ENCODE data around the gene AKR1B1.
"Not testable (repeated sequence)": the region's sequence is repeated elsewhere in the genome, so short reads cannot be mapped to it uniquely, and the experiment has no call there.

Gene AKR1B1
- total RNA-seq: 31.6 to 78.1 (median 53.9) reads per million in 9 experiments

DNA sequence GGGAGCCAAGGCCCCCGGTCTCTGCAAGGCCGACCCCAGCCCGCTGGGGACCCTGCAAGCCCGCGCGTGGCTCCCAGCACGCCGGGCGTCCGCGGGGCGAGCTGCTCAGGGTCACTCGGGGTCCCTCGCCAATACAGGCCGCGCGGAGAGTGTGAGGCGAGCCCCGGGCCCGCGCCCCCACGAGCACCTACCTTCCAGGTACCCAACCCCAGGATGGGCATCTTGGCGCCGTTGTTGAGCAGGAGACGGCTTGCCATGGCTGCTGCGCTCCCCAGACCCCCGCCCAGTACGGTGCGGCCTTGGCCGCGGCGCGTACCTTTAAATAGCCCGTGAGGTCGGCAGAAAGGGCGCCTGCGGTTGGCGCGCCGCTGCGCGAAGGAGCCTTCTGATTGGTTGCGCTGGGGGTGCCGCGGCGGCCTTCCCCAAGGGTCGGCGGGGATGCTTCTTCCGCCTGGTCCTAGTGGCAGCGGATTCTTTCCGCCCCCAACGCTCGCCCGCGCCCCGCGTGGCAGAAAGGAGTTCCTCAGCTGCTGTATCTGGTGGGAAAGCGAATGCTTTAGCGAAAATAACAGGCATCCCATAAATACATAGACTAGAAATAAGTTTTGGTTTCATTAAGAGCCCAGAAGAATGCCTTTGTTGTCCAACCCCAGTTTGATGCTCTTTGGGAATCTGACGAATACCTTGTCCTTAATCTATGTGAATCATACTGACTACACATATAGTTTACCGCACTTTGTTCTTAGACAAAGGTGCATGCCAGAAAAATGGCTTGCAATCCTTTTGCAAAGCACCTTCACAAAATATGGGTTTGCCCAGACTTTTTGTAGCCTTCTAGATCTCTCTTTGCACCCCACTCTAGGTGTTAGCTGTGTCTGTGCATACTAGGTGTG, at the start of gene AKR1B1:
Gene AKR1B1 (minus strand): TSS at position 295 of the 893 bp plus-strand sequence. CDS start 38 bp downstream, at position 257.
- peaks cover 35 to 39% of the 10 kb centered on the region in 2 donors for H3K4me1 Mint-ChIP-seq (ENCODE audit: low read depth in 2 of 2)
- ATAC-seq (replicated peaks): peak; percentile 91
- peak within 1 kb of the TSS; percentile 75 to 89 for H3K4me3 Mint-ChIP-seq
- H3K27me3 Mint-ChIP-seq: no peaks in the 10 kb centered on the region
- DNase-seq: peak; percentile 85 to 88 (median 88)
- peaks cover 1 to 2% of the 10 kb centered on the region in 2 donors for H3K9me3 Mint-ChIP-seq
- H3K36me3 Mint-ChIP-seq (ENCODE audit: insufficient read depth): peaks cover 21% of the 10 kb centered on the region
- peak within 1 kb of the TSS; percentile 90 to 92 for H3K27ac Mint-ChIP-seq

DNA sequence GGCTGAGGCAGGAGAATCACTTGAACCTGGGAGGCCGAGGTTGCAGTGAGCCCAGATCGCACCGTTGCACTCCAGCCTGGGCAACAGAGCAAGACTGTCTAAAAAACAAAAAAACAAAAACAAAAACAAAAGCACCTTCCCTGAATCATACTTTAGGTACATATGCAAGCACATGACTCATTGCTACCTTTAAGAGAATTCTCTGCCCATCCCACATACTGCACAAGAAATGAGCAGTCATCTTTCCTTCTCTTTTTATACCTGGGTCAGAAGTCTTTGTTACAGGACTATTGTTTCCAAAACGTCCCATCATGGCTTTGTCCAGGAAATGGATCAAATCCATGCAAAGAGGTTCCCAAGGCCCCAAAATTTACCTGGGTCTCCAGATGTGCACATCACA, 47.0 kb upstream of the AKR1B1 start:
- DNase-seq (no peak), ATAC-seq (replicated peaks) (no peak)
- Mint-ChIP-seq H3K4me3 (no peak overlapping the region), H3K27ac (no peak overlapping the region), H3K27me3 (peaks cover 0 to 26% of the 10 kb centered on the region in 2 donors), H3K4me1 (ENCODE audit: low read depth in 2 of 2) (no peaks in the 10 kb centered on the region), H3K36me3 (ENCODE audit: insufficient read depth) (no peaks in the 10 kb centered on the region), H3K9me3 (no peaks in the 10 kb centered on the region)

DNA sequence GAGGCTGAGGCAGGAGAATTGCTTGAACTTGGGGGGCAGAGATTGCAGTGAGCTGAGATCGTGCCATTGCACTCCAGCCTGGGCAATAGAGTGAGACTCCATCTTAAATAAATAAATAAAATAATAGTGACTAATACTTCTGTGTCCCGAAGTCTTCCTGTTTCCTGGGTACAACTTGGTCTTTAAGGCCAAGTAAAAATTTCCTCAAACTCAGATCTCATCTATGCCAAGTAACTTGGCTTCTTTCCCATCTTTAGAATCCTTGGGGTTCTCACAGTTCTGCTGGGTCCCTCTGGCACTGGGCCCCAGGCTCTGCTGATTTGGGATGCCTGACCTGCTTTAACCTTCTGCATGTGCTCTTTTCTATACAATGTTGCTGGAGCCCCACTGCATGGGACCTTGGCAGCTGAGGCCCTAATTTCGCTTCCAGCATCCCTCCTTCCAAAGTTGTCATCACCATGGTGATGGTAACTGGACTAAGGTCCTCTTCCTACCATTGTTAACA, 45.8 kb upstream of the AKR1B1 start:
- Mint-ChIP-seq H3K27me3 (peaks cover 5 to 27% of the 10 kb centered on the region in 2 donors), H3K9me3 (no peaks in the 10 kb centered on the region), H3K36me3 (ENCODE audit: insufficient read depth) (no peaks in the 10 kb centered on the region), H3K4me1 (ENCODE audit: low read depth in 2 of 2) (no peaks in the 10 kb centered on the region), H3K4me3 (no peak overlapping the region), H3K27ac (no peak overlapping the region)
- ATAC-seq (replicated peaks) (no peak), DNase-seq (no peak)

DNA sequence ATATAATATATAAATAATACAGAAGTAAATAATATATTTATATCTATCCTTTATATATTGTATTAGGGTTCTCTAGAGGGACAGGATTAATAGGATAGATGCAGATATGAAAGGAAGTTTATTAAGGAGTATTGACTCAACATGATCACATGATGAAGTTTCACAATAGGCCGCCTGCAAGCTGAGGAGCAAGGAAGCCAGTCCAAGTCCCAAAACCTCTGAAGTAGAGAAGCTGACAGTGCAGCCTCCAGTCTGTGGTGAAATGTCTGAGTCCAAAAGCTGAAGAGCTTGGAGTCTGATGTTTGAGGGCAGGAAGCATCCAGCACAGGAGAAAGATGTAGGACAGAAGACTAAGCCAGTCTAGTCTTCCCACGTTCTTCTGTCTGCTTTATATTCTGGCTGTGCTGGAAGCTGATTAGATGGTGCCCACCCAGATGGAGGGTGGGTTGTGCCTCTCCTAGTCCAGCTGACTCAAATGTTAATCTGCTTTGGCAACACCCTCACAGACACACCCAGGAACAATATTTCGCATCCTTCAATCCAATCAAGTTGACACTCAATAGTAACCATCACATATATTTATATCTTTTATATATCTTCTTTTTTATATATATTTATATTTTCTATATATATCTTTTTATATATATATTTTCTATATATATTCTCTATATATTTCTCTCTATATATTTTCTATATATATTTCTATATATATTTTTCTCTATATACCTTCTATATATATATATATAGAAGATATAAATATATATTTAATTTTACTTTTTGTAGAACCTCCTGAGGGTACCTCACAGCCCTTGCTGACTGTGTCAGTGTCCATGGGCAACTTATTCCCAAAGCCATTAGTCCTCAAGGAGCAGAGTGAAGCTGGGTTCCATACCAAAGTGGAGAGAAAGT, 43.8 kb upstream of the AKR1B1 start:
- no peaks in the 10 kb centered on the region for H3K36me3 Mint-ChIP-seq (ENCODE audit: insufficient read depth)
- DNase-seq (no peak), ATAC-seq (replicated peaks) (no peak)
- H3K9me3 Mint-ChIP-seq: no peaks in the 10 kb centered on the region
- peaks cover 5 to 36% of the 10 kb centered on the region in 2 donors for H3K27me3 Mint-ChIP-seq
- H3K4me1 Mint-ChIP-seq (ENCODE audit: low read depth in 2 of 2): no peaks in the 10 kb centered on the region
- no peak overlapping the region for H3K27ac Mint-ChIP-seq
- H3K4me3 Mint-ChIP-seq: no peak overlapping the region

DNA sequence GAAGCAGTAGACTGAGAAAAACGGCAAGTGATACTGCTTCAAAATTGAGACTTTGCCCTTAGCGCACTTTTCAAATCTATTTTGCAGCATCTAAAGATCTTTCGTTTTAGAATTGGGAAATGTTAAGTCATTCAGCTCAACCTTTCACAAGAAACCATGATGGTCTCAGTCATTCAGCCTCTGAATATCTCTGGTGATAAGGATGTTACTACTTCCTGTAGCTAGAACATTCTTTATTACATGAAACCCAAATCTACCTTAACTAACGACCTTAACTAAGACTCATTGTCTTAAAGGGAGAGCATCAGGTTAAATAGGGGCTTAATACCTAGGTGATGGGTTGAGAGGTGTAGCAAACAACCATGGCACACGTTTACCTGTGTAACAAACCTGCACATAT, 42.1 kb upstream of the AKR1B1 start:
- no peak overlapping the region for H3K27ac Mint-ChIP-seq
- H3K4me1 Mint-ChIP-seq (ENCODE audit: low read depth in 2 of 2): no peaks in the 10 kb centered on the region
- H3K9me3 Mint-ChIP-seq: no peaks in the 10 kb centered on the region
- ATAC-seq (replicated peaks): no peak
- peaks cover 5 to 39% of the 10 kb centered on the region in 2 donors for H3K27me3 Mint-ChIP-seq
- no peak overlapping the region for H3K4me3 Mint-ChIP-seq
- DNase-seq: no peak
- no peaks in the 10 kb centered on the region for H3K36me3 Mint-ChIP-seq (ENCODE audit: insufficient read depth)

DNA sequence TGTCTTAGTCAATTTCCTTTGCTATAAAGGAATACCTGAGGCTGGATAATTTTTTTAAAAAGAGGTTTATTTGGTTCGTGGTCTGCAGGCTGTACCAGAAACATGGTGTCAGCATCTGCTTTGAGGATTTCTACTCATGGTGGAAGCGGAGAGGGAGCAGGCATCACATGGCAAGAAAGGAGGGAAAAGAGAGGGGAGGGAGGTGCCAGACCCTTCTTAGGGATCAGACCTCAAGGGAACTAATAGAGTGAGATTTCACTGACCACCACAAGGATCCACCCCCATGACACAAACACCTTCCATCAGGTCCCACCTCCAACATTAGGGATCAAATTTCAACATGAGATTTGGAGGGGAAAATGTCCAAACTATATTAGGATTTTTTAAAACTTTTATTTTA, 41.5 kb upstream of the AKR1B1 start:
- H3K4me1 Mint-ChIP-seq (ENCODE audit: low read depth in 2 of 2): no peaks in the 10 kb centered on the region
- no peak for ATAC-seq (replicated peaks)
- no peak overlapping the region for H3K27ac Mint-ChIP-seq
- H3K4me3 Mint-ChIP-seq: no peak overlapping the region
- no peak for DNase-seq
- peaks cover 5 to 39% of the 10 kb centered on the region in 2 donors for H3K27me3 Mint-ChIP-seq
- no peaks in the 10 kb centered on the region for H3K36me3 Mint-ChIP-seq (ENCODE audit: insufficient read depth)
- no peaks in the 10 kb centered on the region for H3K9me3 Mint-ChIP-seq

DNA sequence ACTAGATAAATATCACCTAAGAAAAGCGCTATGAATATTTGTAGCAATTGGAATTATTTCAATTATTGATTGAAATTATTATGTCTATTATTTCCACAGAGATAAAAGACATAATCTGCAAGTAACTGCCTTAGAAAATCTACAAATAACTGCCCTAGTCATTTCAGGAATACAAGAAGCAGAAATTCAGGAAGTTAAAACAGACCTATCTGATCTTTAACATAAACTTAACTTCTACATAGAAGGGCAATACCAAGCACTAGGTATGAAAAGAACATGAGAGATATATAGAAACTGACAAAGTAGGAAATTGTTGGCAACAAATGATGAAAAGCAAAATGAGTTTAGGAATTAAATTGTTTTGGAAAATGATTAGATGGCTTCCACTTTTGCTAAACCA, 36.6 kb upstream of the AKR1B1 start:
- no peaks in the 10 kb centered on the region for H3K9me3 Mint-ChIP-seq
- H3K36me3 Mint-ChIP-seq (ENCODE audit: insufficient read depth): peaks cover 2% of the 10 kb centered on the region
- ATAC-seq (replicated peaks) (no peak), DNase-seq (no peak)
- H3K27me3 Mint-ChIP-seq: peaks cover 34 to 56% of the 10 kb centered on the region in 2 donors
- H3K4me3 Mint-ChIP-seq: no peak overlapping the region
- H3K27ac Mint-ChIP-seq: no peak overlapping the region
- H3K4me1 Mint-ChIP-seq (ENCODE audit: low read depth in 2 of 2): no peaks in the 10 kb centered on the region

DNA sequence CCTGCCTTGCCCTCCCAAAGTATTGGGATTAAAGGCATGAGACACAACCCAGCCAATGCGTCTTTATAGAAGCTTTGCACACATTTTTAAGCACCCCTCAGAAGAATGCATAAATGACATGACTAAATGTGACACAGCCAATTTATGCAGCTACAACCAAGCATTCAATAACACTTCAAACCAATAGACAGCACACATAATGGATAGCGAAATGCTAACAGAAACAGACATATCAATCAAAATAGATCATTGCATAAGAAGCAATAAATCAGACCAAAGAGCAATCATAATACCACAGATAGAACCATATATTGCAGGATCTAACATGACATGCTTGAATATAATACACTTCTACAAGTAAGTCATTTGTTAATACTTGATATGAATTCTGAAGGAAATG, 34.2 kb upstream of the AKR1B1 start:
- no peak for DNase-seq
- no peaks in the 10 kb centered on the region for H3K4me1 Mint-ChIP-seq (ENCODE audit: low read depth in 2 of 2)
- no peak overlapping the region for H3K4me3 Mint-ChIP-seq
- no peak for ATAC-seq (replicated peaks)
- H3K27ac Mint-ChIP-seq: no peak overlapping the region
- H3K9me3 Mint-ChIP-seq: no peaks in the 10 kb centered on the region
- H3K36me3 Mint-ChIP-seq (ENCODE audit: insufficient read depth): peaks cover 2% of the 10 kb centered on the region
- peaks cover 33 to 64% of the 10 kb centered on the region in 2 donors for H3K27me3 Mint-ChIP-seq

DNA sequence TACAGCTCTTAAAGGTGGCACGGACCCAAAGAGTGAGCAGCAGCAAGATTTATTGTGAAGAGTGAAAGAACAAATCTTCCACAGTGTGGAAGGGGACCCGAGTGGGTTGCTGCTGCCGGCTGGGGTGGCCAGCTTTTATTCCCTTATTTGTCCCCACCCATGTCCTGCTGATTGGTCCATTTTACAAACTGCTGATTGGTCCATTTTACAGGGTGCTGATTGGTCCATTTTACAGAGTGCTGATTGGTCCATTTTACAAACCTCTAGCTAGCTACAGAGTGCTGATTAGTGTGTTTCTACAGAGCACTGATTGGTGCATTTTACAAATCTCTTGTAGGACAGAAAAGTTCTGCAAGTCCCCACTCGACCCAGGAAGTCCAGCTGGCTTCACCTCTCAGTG, 28.8 kb upstream of the AKR1B1 start:
- H3K4me3 Mint-ChIP-seq; H3K4me1 Mint-ChIP-seq (ENCODE audit: low read depth in 2 of 2); DNase-seq; H3K27ac Mint-ChIP-seq; ATAC-seq (replicated peaks); H3K36me3 Mint-ChIP-seq (ENCODE audit: insufficient read depth); H3K9me3 Mint-ChIP-seq: not testable (repeated sequence)
- peaks cover 52 to 78% of the 10 kb centered on the region in 2 donors for H3K27me3 Mint-ChIP-seq

DNA sequence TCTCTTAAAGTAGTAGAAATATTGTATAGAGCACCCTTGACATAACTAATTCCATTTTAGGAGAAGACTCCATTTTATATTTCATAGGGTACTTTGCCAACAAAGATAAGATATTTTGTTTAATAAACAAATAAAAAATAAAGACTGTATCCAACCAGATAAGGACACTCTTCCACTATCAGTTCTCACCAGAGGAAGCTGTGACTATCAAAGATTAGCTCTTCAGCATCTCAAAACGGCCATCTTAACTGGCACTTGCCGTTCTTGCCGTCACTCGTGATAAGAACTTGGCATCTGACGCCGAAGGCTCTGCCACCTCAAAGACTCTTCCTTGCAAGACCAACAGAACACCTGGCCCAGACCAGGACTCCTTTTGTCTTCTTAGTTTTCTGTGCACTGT, 26.3 kb upstream of the AKR1B1 start:
- Mint-ChIP-seq H3K27ac (no peak overlapping the region), H3K27me3 (peaks cover 29 to 56% of the 10 kb centered on the region in 2 donors), H3K36me3 (ENCODE audit: insufficient read depth) (peaks cover 5% of the 10 kb centered on the region), H3K9me3 (no peaks in the 10 kb centered on the region), H3K4me3 (no peak overlapping the region), H3K4me1 (ENCODE audit: low read depth in 2 of 2) (no peaks in the 10 kb centered on the region)
- ATAC-seq (replicated peaks) (no peak), DNase-seq (no peak)

DNA sequence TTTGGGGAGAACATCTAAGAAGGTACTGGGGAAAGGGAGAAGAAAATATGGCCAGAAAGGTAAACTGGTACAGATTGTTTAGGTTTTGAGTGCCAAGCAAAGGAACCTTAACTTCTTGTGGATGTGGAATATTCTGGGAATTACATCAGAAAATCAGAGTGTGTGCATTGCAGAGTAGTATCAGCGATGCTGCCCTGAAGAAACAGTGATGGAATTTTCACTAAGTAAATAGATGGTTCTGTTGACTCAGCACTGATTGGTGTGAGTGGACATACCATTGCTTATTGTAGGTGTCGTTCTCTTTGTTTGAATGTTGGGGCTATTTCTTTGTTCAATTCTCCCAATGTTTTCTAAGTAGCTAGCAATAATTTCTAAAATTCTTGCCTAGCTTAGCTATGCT, 24.4 kb upstream of the AKR1B1 start:
- DNase-seq (no peak), ATAC-seq (replicated peaks) (no peak)
- H3K36me3 Mint-ChIP-seq (ENCODE audit: insufficient read depth): peaks cover 5% of the 10 kb centered on the region
- peaks cover 28 to 51% of the 10 kb centered on the region in 2 donors for H3K27me3 Mint-ChIP-seq
- H3K9me3 Mint-ChIP-seq: no peaks in the 10 kb centered on the region
- no peaks in the 10 kb centered on the region for H3K4me1 Mint-ChIP-seq (ENCODE audit: low read depth in 2 of 2)
- no peak overlapping the region for H3K4me3 Mint-ChIP-seq
- no peak overlapping the region for H3K27ac Mint-ChIP-seq

DNA sequence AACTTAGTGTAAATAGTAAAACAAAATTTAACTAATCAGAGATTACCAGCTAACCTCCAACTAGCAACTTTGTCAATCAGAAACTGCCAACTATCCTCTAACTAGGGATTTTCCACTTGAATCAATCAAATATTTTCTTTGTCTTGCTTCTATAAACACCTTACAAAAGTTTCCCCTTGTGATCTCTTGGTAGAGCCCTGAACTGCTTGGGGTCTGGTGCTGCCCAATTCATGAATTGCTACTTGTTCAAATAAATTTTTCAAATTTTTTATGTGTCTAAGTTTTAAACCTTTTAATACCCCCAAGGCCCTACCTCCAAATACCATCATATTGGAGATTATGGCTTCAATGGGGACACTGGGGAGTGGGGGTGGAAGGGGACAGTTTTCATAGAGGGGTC, 24.0 kb upstream of the AKR1B1 start:
- no peaks in the 10 kb centered on the region for H3K9me3 Mint-ChIP-seq
- H3K36me3 Mint-ChIP-seq (ENCODE audit: insufficient read depth): peaks cover 5% of the 10 kb centered on the region
- no peaks in the 10 kb centered on the region for H3K4me1 Mint-ChIP-seq (ENCODE audit: low read depth in 2 of 2)
- no peak for ATAC-seq (replicated peaks)
- no peak for DNase-seq
- H3K27ac Mint-ChIP-seq: no peak overlapping the region
- peaks cover 28 to 46% of the 10 kb centered on the region in 2 donors for H3K27me3 Mint-ChIP-seq
- H3K4me3 Mint-ChIP-seq: no peak overlapping the region

DNA sequence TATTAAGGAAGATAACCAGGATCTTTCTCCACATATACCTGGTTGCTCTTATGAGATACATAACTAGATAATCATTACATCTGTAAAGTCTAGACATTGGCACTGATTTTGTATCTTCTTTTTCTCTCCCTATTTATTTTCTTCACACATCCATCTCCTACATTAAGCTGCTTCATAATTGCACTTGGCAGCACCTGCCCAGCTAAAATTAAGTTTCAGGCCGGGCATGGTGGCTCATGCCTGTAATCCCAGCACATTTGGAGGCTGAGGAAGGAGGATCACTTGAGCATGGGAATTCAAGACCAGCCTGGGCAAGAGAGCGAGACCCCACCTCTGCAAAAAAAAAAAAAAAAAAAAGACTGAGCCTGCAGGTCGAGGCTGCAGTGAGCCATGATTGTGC, 22.3 kb upstream of the AKR1B1 start:
- ATAC-seq (replicated peaks): no peak
- Mint-ChIP-seq H3K9me3 (no peaks in the 10 kb centered on the region), H3K27ac (no peak overlapping the region), H3K36me3 (ENCODE audit: insufficient read depth) (no peaks in the 10 kb centered on the region), H3K4me3 (no peak overlapping the region), H3K4me1 (ENCODE audit: low read depth in 2 of 2) (no peaks in the 10 kb centered on the region), H3K27me3 (peaks cover 24 to 34% of the 10 kb centered on the region in 2 donors)
- no peak for DNase-seq
